OCI-LY7 (cell line): ENCODE measurements around the gene MCF2L2. TPM values are rescaled to one million over a fixed set of nuclear protein-coding genes. Genes with fewer than 3 reads are reported as not detected.
A peak's percentile ranks its signal among the peaks of the same experiment; 100 is the strongest.

Source experiments
- BruUV-seq: library from RNA; stranded (reverse); fragments of 400-500 nt; replicated peaks from 2 replicates; lab custom pipeline; 2021; lab: Mats Ljungman, UMichigan
- CTCF ChIA-PET: fragments of 300-600 bp; sonication (Branson Sonifier 250); formaldehyde crosslinking; loops from one replicate; lab custom pipeline; 2022; ENCODE audit warnings: antibody characterized with exemption; ENCODE audit not compliant: unreplicated experiment; lab: Charles Lee
- POLR2A ChIA-PET: fragments of 300-600 bp; sonication (Branson Sonifier 250); formaldehyde crosslinking; loops from one replicate; lab custom pipeline; 2022; ENCODE audit warnings: antibody characterized with exemption; lab: Charles Lee
- DNase-seq: peaks from one replicate; pipeline ENCODE4 v3.0.0-alpha.2; 2015; ENCODE audit warnings: low spot score
- H2AFZ ChIP-seq: fragments of 200-600 bp; sonication (generic), shearing (Covaris generic); 2 replicates; pipeline ENCODE4 v1.6.1; 2014; ENCODE audit warnings: mild to moderate bottlenecking, antibody characterized with exemption, low read length, moderate library complexity
- H3K27ac ChIP-seq: fragments of 200-600 bp; sonication (generic); 2 replicates; pipeline ENCODE4 v1.5.1; 2014; ENCODE audit warnings: mixed run types, low read depth, mild to moderate bottlenecking, moderate library complexity, low read length, inconsistent platforms; ENCODE audit not compliant: poor library complexity, severe bottlenecking
- H3K36me3 ChIP-seq: fragments of 200-600 bp; sonication (generic); 2 replicates; pipeline ENCODE4 v1.6.1; 2014; ENCODE audit warnings: mild to moderate bottlenecking, antibody characterized with exemption, low read length, moderate library complexity, mixed read lengths; ENCODE audit not compliant: insufficient read depth
- H3K4me1 ChIP-seq: fragments of 200-600 bp; sonication (generic); 2 replicates; pipeline ENCODE4 v1.5.1; 2014; ENCODE audit warnings: mild to moderate bottlenecking, low read length; ENCODE audit not compliant: insufficient read depth, poor library complexity, severe bottlenecking
- H3K4me2 ChIP-seq: fragments of 200-600 bp; sonication (generic); 2 replicates; pipeline ENCODE4 v1.6.1; 2014; ENCODE audit warnings: mild to moderate bottlenecking, low read length
- H3K4me3 ChIP-seq: fragments of 200-600 bp; sonication (generic); 2 replicates; pipeline ENCODE4 v1.5.1; 2014; ENCODE audit warnings: mild to moderate bottlenecking, low read depth, low read length; ENCODE audit not compliant: poor library complexity, severe bottlenecking
- H3K79me2 ChIP-seq: fragments of 200-600 bp; sonication (generic); 2 replicates; pipeline ENCODE4 v1.6.1; 2016; ENCODE audit warnings: low read depth, mild to moderate bottlenecking, low read length, moderate library complexity, mixed read lengths; ENCODE audit not compliant: insufficient read depth
- H3K9me2 ChIP-seq: fragments of 200-600 bp; sonication (generic); 2 replicates; pipeline ENCODE4 v1.6.1; 2016; ENCODE audit warnings: mild to moderate bottlenecking, low read length, mixed read lengths; ENCODE audit not compliant: insufficient read depth
- H3K9me3 ChIP-seq: fragments of 200-600 bp; sonication (generic); 2 replicates; pipeline ENCODE4 v1.6.1; 2014; ENCODE audit warnings: mild to moderate bottlenecking, mixed run types, low read length, mixed read lengths
- H4K20me1 ChIP-seq: fragments of 200-600 bp; sonication (generic); 2 replicates; pipeline ENCODE4 v1.6.1; 2014; ENCODE audit warnings: mild to moderate bottlenecking, antibody characterized with exemption, low read length, moderate library complexity, mixed read lengths; ENCODE audit not compliant: insufficient read depth
- CTCF ChIP-seq: fragments of 200-600 bp; sonication (generic); conservative IDR thresholded peaks from 2 replicates; pipeline ENCODE4 v1.5.1; 2014; ENCODE audit warnings: mild to moderate bottlenecking, antibody characterized with exemption, low read length, moderate library complexity, mixed read lengths
- EZH2phosphoT487 ChIP-seq: fragments of 200-600 bp; sonication (generic); IDR thresholded peaks from 2 replicates; pipeline ENCODE4 v1.6.1; 2018; ENCODE audit warnings: low read depth, borderline replicate concordance, mild to moderate bottlenecking, mixed run types, antibody characterized with exemption, low read length, moderate library complexity, mixed read lengths
- intact Hi-C: fragments of 100-400 bp; cut with micrococcal nuclease; formaldehyde crosslinking; loops from one replicate; pipeline ENCODE4 v1.10.0; 2022; ENCODE audit not compliant: unreplicated experiment
- total RNA-seq, 2 experiments: library from RNA; depleted of rRNA in 1 of 2; stranded (reverse); fragments of >200 nt in 1 of 2; shearing (Covaris generic) in 1 of 2; gene quantifications; 2 replicates each; pipeline ENCODE4 v1.2.3, GENCODE V29; 2014 to 2022

Gene MCF2L2
- total RNA-seq, 2 experiments from 2014 or later, result 6.6 to 8.0 TPM

- Histone ChIP-seq H3K36me3 (no peaks in the 10 kb centered on the region), H4K20me1 (no peaks in the 10 kb centered on the region), H3K4me3 (no peak overlapping the region), H3K9me2 (no peaks in the 10 kb centered on the region), H3K79me2 (no peaks in the 10 kb centered on the region), H3K9me3 (no peaks in the 10 kb centered on the region), H3K4me2 (no peak overlapping the region), H3K4me1 (peaks cover 17% of the 10 kb centered on the region), H2AFZ (no peak overlapping the region), H3K27ac (no peak overlapping the region)
- POLR2A ChIA-PET, result no interaction called here
- no peak for TF ChIP-seq EZH2phosphoT487
- no peak for TF ChIP-seq CTCF
- intact Hi-C loops, result no loop called here
- no peak for DNase-seq
- BruUV-seq, result no TSS peak
- CTCF ChIA-PET, result no interaction called here
These were observed 8.6 kb upstream of the MCF2L2 start for GRCh38 chr3:183437061-183437460.

- DNase-seq, result peak; percentile 70
- no TSS peak for BruUV-seq
- CTCF ChIA-PET, result no interaction called here
These were observed 7.2 kb upstream of the MCF2L2 start for GRCh38 chr3:183435661-183436060.

More at GRCh38 chr3:183435661-183436060, 7.2 kb upstream of the MCF2L2 start:
- H3K36me3 ChIP-seq, result no peaks in the 10 kb centered on the region
- POLR2A ChIA-PET, result no interaction called here
- H3K4me3 ChIP-seq, result no peak overlapping the region
- H3K9me2 ChIP-seq, result no peaks in the 10 kb centered on the region
- H2AFZ ChIP-seq, result peak overlapping the region; percentile 18; the same call in 1 of the 2 replicates
- H3K4me2 ChIP-seq, result peak overlapping the region; percentile 44
- peaks cover 17% of the 10 kb centered on the region for H3K4me1 ChIP-seq
- no peaks in the 10 kb centered on the region for H3K9me3 ChIP-seq
- TF ChIP-seq CTCF (0 out of 2 replicates have a peak, but pooled peaks have one; percentile 10), EZH2phosphoT487 (no peak)
- intact Hi-C loops, result no loop called here
- no peaks in the 10 kb centered on the region for H3K79me2 ChIP-seq
- no peaks in the 10 kb centered on the region for H4K20me1 ChIP-seq
- H3K27ac ChIP-seq, result no peak overlapping the region
